Central memory CD4-positive, alpha-beta T cell (primary cell): ENCODE data around the gene RAET1E.
"Not testable (repeated sequence)": the region's sequence is repeated elsewhere in the genome, so short reads cannot be mapped to it uniquely, and the experiment has no call there.

ENCODE experiments used
- DNase-seq: peaks from one replicate; pipeline ENCODE4 v3.0.0; 2022

RAET1E gene

DNA sequence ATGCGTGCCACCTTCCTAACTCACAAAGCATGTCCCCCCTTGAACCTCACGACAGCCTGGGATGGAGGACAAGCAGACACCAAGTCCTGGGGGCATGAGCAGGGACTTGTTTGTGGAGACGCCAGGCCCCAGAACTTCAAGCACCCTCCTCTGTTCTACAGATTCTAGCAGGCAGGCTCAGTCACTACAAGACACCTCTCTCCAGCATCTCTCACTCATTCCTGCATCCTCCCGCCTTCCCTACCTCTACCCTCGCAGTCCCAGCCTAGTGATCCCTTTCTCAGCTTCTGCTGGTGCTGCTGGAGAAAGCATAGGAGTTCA lies 37.4 kb downstream of the RAET1E start:
- DNase-seq: no peak

DNA sequence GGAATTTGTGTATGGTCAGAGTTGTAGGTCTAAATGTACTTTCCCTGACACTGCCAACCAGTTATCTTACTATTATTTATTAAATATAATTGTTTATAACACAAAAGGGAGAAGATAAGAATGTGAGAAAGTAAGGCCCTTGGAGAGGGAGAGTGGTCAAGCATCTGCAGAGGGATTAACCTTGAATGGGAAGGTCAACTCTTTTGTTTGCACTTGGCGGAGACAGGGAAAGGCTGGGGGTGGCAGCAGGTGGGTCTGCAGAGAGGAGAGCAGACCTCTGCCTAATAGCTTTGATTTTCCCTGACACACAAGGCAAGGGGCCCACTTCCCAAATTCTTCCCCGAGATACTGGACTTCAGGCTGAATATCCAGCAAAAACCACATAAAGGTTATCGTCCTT lies 38.0 kb downstream of the RAET1E start:
- no peak for DNase-seq

DNA sequence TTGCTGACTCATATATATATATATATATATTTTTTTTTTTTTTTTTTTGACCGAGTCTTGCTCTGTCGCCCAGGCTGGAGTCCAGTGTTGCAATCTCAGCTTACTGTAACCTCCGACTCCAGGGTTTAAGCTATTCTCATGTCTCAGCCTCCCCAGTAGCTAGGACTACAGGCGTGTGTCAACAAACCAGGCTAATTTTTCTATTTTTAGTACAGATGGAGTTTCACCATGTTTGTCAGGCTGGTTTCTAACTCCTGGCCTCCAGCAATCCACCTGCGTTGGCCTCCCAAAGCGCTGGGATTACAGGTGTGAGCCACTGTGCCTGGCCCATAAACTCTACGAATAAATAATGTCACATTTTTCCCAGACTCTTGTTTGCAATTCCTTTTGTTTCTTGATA lies 38.5 kb downstream of the RAET1E start:
- DNase-seq: no peak

DNA sequence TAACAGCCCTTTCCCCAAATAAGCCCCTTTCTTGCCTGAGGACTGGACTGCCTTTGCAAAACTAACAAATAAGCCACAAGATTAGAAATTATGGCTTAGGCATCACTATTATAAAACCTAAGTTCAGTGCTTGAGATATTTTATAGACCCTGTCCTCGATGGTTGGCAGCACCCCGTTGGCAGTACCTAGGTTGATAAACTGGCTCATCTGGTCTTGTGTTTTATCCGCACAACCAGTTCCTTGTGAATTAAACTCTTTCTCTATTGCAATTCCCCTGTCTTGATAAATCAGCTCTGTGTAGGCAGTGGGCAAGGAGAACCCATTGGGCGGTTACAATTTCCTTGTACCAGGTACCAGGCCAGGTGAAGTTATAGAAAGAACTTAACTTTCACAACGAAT lies 40.4 kb downstream of the RAET1E start:
- DNase-seq: no peak

DNA sequence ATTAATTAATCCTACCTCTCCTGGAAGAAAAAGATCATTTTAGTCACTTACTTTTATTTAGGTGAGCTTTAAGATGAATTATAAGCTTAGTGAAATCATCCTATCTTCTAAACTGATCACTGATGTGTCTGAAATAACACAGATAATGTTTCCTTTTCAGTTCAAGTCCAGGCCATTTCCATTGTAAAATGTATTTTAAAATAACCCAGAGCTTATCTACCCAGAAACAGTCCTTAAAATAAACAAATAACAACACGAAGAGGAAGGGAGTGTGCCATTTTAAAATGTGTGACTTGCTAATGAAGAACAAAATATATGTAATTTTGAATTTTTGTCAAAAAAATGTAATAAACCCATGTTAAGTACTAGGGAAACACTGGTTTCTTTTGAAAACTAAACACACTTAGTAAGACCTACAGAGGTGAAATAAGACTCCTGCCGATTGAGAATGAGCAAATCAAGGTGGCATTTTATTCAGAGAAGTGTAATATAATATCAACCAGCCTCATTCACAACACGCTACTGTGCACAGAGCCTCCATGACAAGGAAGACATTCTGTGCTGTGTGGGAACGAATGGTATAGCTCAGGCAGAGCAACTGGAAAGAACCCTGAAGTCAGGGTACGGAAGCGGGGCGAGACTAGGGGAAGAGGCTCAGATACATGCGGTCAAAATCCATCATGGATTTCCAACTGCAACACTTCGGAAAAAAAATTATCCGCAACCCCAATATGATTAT lies 41.5 kb downstream of the RAET1E start:
- DNase-seq: no peak

DNA sequence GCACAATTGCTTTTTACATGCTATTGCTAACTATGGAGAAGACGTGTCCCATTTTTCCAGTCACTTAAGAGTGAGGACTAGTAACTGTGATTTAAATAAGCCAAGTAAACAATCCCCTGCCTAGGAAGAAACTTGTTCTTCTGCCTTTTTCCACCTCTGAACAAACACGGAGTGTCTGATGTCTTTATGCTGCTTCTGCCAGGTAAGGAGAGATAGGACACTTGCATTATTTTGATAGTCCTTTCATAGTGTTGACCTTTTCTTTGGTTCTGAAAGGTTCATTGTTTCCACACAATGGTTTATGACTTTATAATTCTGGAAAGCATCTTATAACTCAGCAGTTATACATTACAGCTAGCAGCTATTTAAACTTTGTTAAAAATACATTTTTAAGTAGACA lies 42.2 kb downstream of the RAET1E start:
- DNase-seq: no peak

DNA sequence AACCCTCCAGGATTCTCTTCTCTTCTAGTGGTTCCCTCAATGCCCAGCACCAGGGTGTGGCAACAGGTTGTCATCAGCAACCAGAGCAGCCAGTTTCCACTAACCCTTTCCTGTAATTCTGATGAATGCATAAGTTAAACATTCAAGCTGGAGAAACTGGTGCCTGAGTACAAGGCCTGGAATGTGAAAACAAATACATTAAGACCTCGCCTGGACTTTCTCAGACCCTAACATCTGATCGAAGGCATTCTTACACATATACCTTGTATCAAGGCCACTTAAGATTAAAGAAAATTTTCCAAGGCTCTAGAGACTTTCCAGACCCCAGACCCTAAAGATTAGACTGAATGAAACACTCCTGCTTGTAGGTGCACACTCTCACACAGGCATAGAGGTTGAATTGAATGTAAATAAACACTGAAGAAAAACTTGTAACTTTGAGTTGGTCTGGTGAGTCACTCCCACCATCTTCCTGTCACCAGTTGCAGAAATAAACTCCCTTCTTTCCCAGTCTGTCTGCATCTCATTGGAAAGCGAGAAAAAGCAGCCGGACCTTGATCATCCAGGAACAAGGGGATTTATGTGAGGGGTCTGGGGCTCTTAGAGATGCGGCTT lies 42.8 kb downstream of the RAET1E start:
- no peak for DNase-seq

DNA sequence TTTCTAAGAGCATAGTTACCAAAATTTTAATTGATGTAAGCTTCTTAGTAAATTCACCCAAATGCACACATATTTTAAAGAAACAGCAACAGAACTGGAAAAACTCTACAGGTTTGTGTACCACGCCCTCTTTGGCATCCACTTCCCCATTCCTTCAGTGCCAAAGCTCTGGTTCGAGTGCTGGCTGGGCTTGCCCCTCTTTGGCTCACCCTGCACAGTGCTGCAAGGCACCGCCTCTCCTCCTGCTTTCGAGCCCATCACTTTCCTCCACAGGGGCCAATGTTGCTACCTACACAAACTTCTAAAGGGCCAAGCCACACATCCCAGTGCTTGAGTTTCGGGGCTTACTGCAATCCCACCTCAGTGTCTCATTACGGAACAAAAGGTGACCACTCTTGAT lies 43.4 kb downstream of the RAET1E start:
- no peak for DNase-seq

DNA sequence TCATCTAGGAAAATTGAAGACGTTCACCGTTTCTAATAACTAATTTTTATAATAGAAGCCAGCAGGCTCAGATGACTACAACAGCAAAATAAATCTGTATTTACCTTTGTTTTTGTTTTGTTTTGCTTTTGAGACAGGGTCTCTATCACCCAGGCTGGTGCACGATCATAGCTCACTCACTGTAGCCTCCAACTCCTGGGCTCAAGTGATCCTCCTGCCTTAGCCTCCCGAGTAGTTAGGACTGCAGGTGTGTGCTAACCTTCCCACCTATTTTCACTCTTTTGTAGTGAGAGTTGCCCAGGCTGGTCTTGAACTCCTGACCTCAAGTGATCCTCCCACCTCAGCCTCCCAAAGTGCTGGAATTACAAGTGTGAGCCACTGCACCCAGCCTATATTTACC lies 43.9 kb downstream of the RAET1E start:
- DNase-seq: not testable (repeated sequence)

DNA sequence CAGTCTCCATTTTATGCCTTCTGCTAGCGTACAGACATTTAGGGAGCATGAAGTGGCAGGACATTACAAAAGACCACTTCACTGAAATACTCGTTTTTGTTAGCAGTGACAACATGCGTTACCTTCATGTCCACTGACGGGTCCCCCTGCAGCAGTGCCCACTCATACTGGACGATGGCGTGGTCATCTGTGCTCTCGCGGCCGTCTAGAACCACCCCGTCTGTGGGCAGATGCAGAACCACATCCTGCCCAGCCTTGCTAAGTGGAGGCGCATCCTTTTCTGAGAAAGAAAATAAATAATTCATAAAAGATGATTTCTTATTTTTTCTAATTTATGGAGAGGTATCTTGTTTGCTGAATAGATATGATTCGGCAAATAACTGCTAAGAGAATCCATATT lies 45.0 kb downstream of the RAET1E start:
- DNase-seq: no peak

DNA sequence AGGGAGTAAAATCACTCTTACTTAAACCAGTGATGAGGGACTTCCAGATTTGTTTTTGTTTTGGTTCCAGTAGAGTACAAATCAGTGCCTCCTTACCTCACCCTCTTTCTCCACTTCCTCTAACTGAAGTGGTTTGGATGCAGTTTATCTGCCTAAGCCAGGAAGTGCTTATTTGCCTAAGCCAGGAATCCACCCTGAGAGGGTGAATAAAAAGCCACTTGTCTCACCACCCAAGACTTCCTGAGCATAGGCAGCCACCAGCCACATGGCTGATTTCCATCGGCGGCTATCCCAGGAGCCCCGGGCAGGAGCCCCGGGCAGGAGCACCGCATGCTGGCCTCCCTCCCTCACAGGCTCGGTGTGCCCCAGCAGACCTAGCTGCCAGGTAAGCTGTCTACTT lies 45.7 kb downstream of the RAET1E start:
- no peak for DNase-seq

DNA sequence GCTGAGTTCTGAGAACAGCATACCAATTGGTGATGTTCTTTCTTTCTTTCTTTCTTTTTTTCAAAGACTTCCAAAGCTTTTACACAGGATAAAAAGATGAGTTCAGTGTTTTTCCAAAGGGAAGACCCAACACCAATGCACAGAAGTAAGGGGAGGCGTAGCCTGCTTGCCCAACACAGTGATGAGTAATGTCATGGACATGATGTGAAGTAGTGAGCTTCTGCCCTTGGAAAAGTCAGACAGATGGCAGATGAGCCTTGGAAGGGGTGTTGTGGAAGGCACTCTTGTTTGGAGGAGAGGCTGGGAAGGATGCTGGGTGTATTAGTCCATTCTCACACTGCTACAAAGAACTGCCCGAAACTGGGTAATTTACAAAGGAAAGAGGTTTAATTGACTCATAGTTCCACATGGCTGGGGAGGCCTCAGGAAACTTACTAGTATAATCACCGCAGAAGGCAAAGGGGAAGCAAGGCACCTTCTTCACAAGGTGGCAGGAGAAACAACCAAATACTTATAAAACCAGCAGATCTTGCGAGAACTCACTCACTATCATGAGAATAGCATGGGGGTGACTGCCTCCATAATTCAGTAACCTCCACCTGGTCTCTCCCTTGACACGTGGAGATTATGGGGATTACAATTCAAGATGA lies 46.3 kb downstream of the RAET1E start:
- DNase-seq: no peak

DNA sequence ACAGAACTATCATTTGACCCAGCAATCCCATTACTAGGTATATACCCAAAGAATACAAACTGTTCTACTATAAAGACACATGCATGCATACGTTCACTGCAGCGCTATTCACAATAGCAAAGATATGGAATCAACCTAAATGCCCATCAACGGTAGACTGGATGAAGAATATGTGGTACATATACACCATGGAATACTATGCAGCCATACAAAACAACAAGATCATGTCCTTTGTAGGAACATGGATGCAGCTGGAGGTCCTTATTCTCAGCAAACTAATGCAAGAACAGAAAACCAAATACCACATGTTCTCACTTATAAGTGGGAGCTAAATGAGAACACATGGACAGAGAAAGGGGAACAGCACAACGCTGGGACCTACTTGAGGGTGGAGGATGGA lies 49.6 kb downstream of the RAET1E start:
- not testable (repeated sequence) for DNase-seq
